GM18951 (cell line): ENCODE results near the gene ANKS1A.

Experiments used
- POLR2A ChIP-seq: IDR thresholded peaks from 4 replicates; pipeline ENCODE4 v1.6.1; 2011; ENCODE audit warnings: mild to moderate bottlenecking; ENCODE audit not compliant: insufficient read length, insufficient read depth; ENCODE audit errors: extremely low read depth
- in situ Hi-C: fragments of 300-500 bp; cut with MboI; formaldehyde crosslinking; loops from one replicate; pipeline ENCODE4 v1.12.0; 2022; ENCODE audit warnings: low sequenced_read_pairs, mixed read lengths, inconsistent platforms; ENCODE audit not compliant: unreplicated experiment

Gene ANKS1A

GRCh38 chr6:35073766-35074471 is 184.9 kb downstream of the ANKS1A start:
- in situ Hi-C loops = no loop called here
- no peak for TF ChIP-seq POLR2A

GRCh38 chr6:35076997-35077712 is 188.1 kb downstream of the ANKS1A start:
- TF ChIP-seq POLR2A = no peak
- in situ Hi-C loops = no loop called here

- in situ Hi-C loops = no loop called here
- TF ChIP-seq POLR2A = no peak
Measured at GRCh38 chr6:35077713-35078105, 188.7 kb downstream of the ANKS1A start.

- no peak for TF ChIP-seq POLR2A
- in situ Hi-C loops = no loop called here
Measured at GRCh38 chr6:35078226-35078850, 189.3 kb downstream of the ANKS1A start.

GRCh38 chr6:35078896-35079295 is 189.8 kb downstream of the ANKS1A start:
- TF ChIP-seq POLR2A = no peak
- in situ Hi-C loops = no loop called here

- no peak for TF ChIP-seq POLR2A
- in situ Hi-C loops = no loop called here
Measured at GRCh38 chr6:35079311-35080000, 190.4 kb downstream of the ANKS1A start.

- TF ChIP-seq POLR2A = no peak
- in situ Hi-C loops = no loop called here
Measured at GRCh38 chr6:35080016-35080680, 191.1 kb downstream of the ANKS1A start.

- TF ChIP-seq POLR2A = no peak
- in situ Hi-C loops = no loop called here
Measured at GRCh38 chr6:35080821-35081425, 191.9 kb downstream of the ANKS1A start.

- in situ Hi-C loops = no loop called here
- no peak for TF ChIP-seq POLR2A
Measured at GRCh38 chr6:35081426-35081851, 192.4 kb downstream of the ANKS1A start.

GRCh38 chr6:35082046-35082732 is 193.1 kb downstream of the ANKS1A start:
- no peak for TF ChIP-seq POLR2A
- in situ Hi-C loops = no loop called here

GRCh38 chr6:35082733-35083403 is 193.8 kb downstream of the ANKS1A start:
- TF ChIP-seq POLR2A = no peak
- in situ Hi-C loops = no loop called here
